Endothelial cell of umbilical vein (primary cell): ENCODE measurements around the gene MVD. TPM values are rescaled to one million over a fixed set of nuclear protein-coding genes. Genes with fewer than 3 reads are reported as not detected.

Experiments
- BruUV-seq: library from RNA; stranded (reverse); fragments of 400-500 nt; replicated peaks from 2 replicates; lab custom pipeline; 2021; lab: Mats Ljungman, UMichigan
- CTCF ChIA-PET: fragments of 300-600, 350-600 bp; sonication (Branson Sonifier 250); formaldehyde crosslinking; loops from one replicate; lab custom pipeline; 2021; ENCODE audit warnings: antibody characterized with exemption, inconsistent platforms; lab: Charles Lee
- POLR2A ChIA-PET: fragments of 300-600, 350-600 bp; sonication (Branson Sonifier 250); formaldehyde crosslinking; loops from one replicate; lab custom pipeline; 2021; ENCODE audit warnings: antibody characterized with exemption, inconsistent platforms; lab: Charles Lee
- DNase-seq: peaks from one replicate; pipeline ENCODE4 v3.0.0-alpha.2; 2011; ENCODE audit warnings: low read depth, low spot score
- FAIRE-seq: peaks from 2 replicates; lab custom pipeline; 2011; peaks lifted over from hg19 to GRCh38; lab: Jason Lieb, UNC
- H2AFZ ChIP-seq: 2 replicates; pipeline ENCODE4 v1.6.0; 2012; ENCODE audit warnings: low read depth, low read length, control low read depth, inconsistent platforms
- H3K27ac ChIP-seq: 2 replicates; pipeline ENCODE4 v1.5.1; 2011; ENCODE audit warnings: low read depth, mild to moderate bottlenecking, control low read depth, low read length, moderate library complexity; ENCODE audit not compliant: insufficient read depth
- H3K27me3 ChIP-seq, 2 experiments: 2 replicates each; pipeline versions ENCODE4 v1.6.0 to v1.6.1; 2011; ENCODE audit warnings: low read length in 2 of 2, mixed read lengths in 1 of 2; ENCODE audit not compliant: control insufficient read depth in 2 of 2, insufficient read depth in 2 of 2
- H3K36me3 ChIP-seq, 2 experiments: 2 replicates in 1 of 2; 3 replicates in 1 of 2; pipeline ENCODE4 v1.5.1; 2011; ENCODE audit warnings: low read length in 2 of 2, mild to moderate bottlenecking in 1 of 2, moderate library complexity in 1 of 2; ENCODE audit not compliant: control insufficient read depth in 2 of 2, insufficient read depth in 2 of 2; ENCODE audit errors: extremely low read depth in 1 of 2
- H3K4me1 ChIP-seq: 3 replicates; pipeline ENCODE4 v1.5.1; 2011; ENCODE audit warnings: mild to moderate bottlenecking, low read length; ENCODE audit not compliant: control insufficient read depth, insufficient read depth; ENCODE audit errors: extremely low read depth
- H3K4me2 ChIP-seq: 2 replicates; pipeline ENCODE4 v1.6.1; 2011; ENCODE audit warnings: low read length, control low read depth, mixed read lengths; ENCODE audit not compliant: insufficient read depth
- H3K4me3 ChIP-seq, 3 experiments: fragments of 200-600 bp in 1 of 3; sonication (generic), shearing (Covaris generic) in 1 of 3; replicated peaks in 1 of 3; 2 replicates each; pipeline ENCODE4 v1.5.1; 2011 to 2016; ENCODE audit warnings: control low read depth in 3 of 3, low read length in 3 of 3, mild to moderate bottlenecking in 2 of 3, inconsistent platforms in 1 of 3, low read depth in 1 of 3, moderate library complexity in 1 of 3; ENCODE audit not compliant: insufficient read depth in 1 of 3
- H3K79me2 ChIP-seq: 2 replicates; pipeline ENCODE4 v1.6.0; 2012; ENCODE audit warnings: low read length, inconsistent platforms; ENCODE audit not compliant: control insufficient read depth, insufficient read depth
- H3K9ac ChIP-seq: replicated peaks from 2 replicates; pipeline ENCODE3; 2011; ENCODE audit warnings: low read length, control low read depth; ENCODE audit not compliant: insufficient read depth; ENCODE audit errors: extremely low read depth
- H3K9me1 ChIP-seq: replicated peaks from 3 replicates; pipeline ENCODE4 v1.6.0; 2011; ENCODE audit warnings: mild to moderate bottlenecking, low read length; ENCODE audit not compliant: control insufficient read depth, insufficient read depth; ENCODE audit errors: extremely low read depth
- H3K9me3 ChIP-seq: replicated peaks from 2 replicates; pipeline ENCODE4 v1.5.1; 2012; ENCODE audit warnings: low read length, inconsistent platforms; ENCODE audit not compliant: control insufficient read depth, insufficient read depth
- H4K20me1 ChIP-seq: replicated peaks from 2 replicates; pipeline ENCODE3; 2011; ENCODE audit warnings: mild to moderate bottlenecking, low read length; ENCODE audit not compliant: control insufficient read depth, insufficient read depth; ENCODE audit errors: extremely low read depth
- EZH2 ChIP-seq: IDR thresholded peaks from 2 replicates; pipeline ENCODE4 v1.6.1; 2012; ENCODE audit warnings: borderline replicate concordance, low read depth, mild to moderate bottlenecking, moderate library complexity, low read length, inconsistent platforms; ENCODE audit not compliant: severe bottlenecking
- FOS ChIP-seq: IDR thresholded peaks from 2 replicates; pipeline ENCODE4 v1.6.1; 2011; ENCODE audit warnings: mild to moderate bottlenecking, low read length, moderate library complexity, borderline replicate concordance; ENCODE audit not compliant: insufficient read depth
- JUN ChIP-seq: IDR thresholded peaks from 2 replicates; pipeline ENCODE4 v1.6.1; 2011; ENCODE audit warnings: borderline replicate concordance, low read depth; ENCODE audit not compliant: insufficient read length, insufficient read depth
- MYC ChIP-seq: IDR thresholded peaks from one replicate; pipeline ENCODE4 v1.6.1; 2011; ENCODE audit warnings: mild to moderate bottlenecking, low read depth, low read length
- POLR2A ChIP-seq: IDR thresholded peaks from 2 replicates; pipeline ENCODE4 v1.6.1; 2012; ENCODE audit warnings: low read depth, mild to moderate bottlenecking, control low read depth, low read length
- POLR2AphosphoS5 ChIP-seq: IDR thresholded peaks from 2 replicates; pipeline ENCODE4 v1.6.1; 2012; ENCODE audit warnings: low read depth, mild to moderate bottlenecking, control low read depth, low read length, moderate library complexity; ENCODE audit not compliant: insufficient read depth
- dilution Hi-C: fragments of 300-500 bp; cut with MboI; formaldehyde crosslinking; loops from one replicate; pipeline ENCODE4 v1.15.0; 2019; ENCODE audit warnings: low sequenced_read_pairs; ENCODE audit not compliant: extremely low pct_ligation_motif_present
- intact Hi-C: fragments of 100-400 bp; cut with micrococcal nuclease; formaldehyde crosslinking; loops from one replicate; pipeline ENCODE4 v1.10.0; 2022
- polyA plus RNA-seq, 4 experiments: library from polyadenylated mRNA; depleted of rRNA in 3 of 4; stranded (reverse) in 3 of 4; unstranded in 1 of 4; fragments of >200 nt; gene quantifications; 2 replicates each; pipeline versions ENCODE4 v1.2.1 to v1.2.3, GENCODE V29; 2011 to 2012; ENCODE audit warnings: missing spikeins in 1 of 4
- total RNA-seq: library from RNA; stranded (reverse); gene quantifications from 2 replicates; pipeline ENCODE4 v1.2.3, GENCODE V29; 2021
- TF ChIP-seq, protein P1 (sequence below), 2 donors: IDR thresholded peaks; 1 replicate in 1 of 2; 2 replicates in 1 of 2; pipeline ENCODE4 v1.5.1; 2011; ENCODE audit warnings: low read length in 2 of 2, mild to moderate bottlenecking in 2 of 2, moderate library complexity in 2 of 2, control low read depth in 1 of 2, inconsistent platforms in 1 of 2, low read depth in 1 of 2; ENCODE audit not compliant: insufficient read depth in 1 of 2; ENCODE audit errors: extremely low read depth in 1 of 2

The MVD gene
- total and polyA plus RNA-seq, 2 donors (not counting 3 experiments of a cell fraction or from before 2014, with no cell fraction given), result 64.4 to 142 TPM

DNA sequence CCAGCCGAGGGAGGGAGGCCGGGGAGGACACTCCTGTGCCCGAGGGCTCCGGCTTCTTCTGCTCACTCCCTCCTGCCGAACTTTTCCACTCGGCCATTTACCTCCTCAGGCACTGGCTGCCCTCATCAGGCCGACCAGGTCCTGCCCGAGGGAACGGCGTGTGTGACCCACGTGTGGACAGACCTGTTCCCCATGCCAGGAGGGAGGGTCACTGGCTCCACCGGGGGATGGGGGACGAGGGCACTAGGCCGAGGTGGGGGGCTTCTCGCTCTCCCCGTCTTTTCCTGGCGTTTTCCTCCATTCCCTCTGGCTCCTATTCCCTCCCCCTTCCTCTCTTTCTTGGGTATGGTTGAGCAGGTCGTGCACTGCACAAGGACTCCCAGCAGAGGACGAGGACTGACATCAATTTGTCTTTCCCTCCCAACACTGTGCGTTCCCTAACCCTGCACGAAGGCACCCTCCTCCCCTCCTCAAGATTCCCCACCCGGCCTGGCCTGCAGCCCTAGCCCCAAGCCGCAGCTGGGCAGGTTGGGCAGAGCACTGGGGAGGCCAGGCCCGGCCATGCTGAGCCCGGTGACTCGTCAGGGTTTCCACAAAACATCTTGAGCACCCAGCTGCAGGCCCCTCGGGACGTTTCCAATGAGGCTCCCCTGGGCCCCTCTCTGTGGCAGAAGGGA lies 27.8 kb downstream of the MVD start:
- dilution Hi-C loops, result no loop called here
- H3K4me3 ChIP-seq, result peak overlapping the region in 1 of 3 experiments; percentile 38

More for the DNA sequence above, 27.8 kb downstream of the MVD start:
- H2AFZ ChIP-seq, result peak overlapping the region; percentile 18
- intact Hi-C loops, result loop anchor here (2.0 kb wide), 1 partner anchor 28 kb away; the partner anchor contains the start of gene MVD
- peaks cover 8 to 19% of the 10 kb centered on the region in 2 experiments for H3K27me3 ChIP-seq
- DNase-seq (no peak), FAIRE-seq (peak; percentile 54)
- H3K79me2 ChIP-seq, result no peaks in the 10 kb centered on the region
- TF ChIP-seq FOS (no peak), POLR2A (no peak), POLR2AphosphoS5 (no peak), EZH2 (no peak), JUN (no peak), MYC (no peak)
- TF ChIP-seq, protein P1, sequence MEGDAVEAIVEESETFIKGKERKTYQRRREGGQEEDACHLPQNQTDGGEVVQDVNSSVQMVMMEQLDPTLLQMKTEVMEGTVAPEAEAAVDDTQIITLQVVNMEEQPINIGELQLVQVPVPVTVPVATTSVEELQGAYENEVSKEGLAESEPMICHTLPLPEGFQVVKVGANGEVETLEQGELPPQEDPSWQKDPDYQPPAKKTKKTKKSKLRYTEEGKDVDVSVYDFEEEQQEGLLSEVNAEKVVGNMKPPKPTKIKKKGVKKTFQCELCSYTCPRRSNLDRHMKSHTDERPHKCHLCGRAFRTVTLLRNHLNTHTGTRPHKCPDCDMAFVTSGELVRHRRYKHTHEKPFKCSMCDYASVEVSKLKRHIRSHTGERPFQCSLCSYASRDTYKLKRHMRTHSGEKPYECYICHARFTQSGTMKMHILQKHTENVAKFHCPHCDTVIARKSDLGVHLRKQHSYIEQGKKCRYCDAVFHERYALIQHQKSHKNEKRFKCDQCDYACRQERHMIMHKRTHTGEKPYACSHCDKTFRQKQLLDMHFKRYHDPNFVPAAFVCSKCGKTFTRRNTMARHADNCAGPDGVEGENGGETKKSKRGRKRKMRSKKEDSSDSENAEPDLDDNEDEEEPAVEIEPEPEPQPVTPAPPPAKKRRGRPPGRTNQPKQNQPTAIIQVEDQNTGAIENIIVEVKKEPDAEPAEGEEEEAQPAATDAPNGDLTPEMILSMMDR (IDR thresholded peaks at IDR 0.05; ENCODE audit: extremely low read depth in 1 of 2, insufficient read depth in 1 of 2, low read depth in 1 of 2, low read length in 2 of 2), result no peak
- H3K9me3 ChIP-seq, result no peaks in the 10 kb centered on the region
- H3K27ac ChIP-seq, result no peak overlapping the region
- H3K36me3 ChIP-seq, result peaks cover 0 to 4% of the 10 kb centered on the region in 2 experiments
- ChIA-PET CTCF (no interaction called here), POLR2A (no interaction called here)
- H4K20me1 ChIP-seq, result no peaks in the 10 kb centered on the region
- no peak overlapping the region for H3K9ac ChIP-seq
- H3K4me2 ChIP-seq, result peak overlapping the region; percentile 79
- H3K9me1 ChIP-seq, result no peaks in the 10 kb centered on the region
- no TSS peak for BruUV-seq
- H3K4me1 ChIP-seq, result peaks cover 8% of the 10 kb centered on the region
